ENCODE results near the gene SLC7A14. TPM values are rescaled to one million over a fixed set of nuclear protein-coding genes. Genes with fewer than 3 reads are reported as not detected.

The SLC7A14 gene
- total RNA-seq, 2 experiments from 2014 or later: not detected

DNA sequence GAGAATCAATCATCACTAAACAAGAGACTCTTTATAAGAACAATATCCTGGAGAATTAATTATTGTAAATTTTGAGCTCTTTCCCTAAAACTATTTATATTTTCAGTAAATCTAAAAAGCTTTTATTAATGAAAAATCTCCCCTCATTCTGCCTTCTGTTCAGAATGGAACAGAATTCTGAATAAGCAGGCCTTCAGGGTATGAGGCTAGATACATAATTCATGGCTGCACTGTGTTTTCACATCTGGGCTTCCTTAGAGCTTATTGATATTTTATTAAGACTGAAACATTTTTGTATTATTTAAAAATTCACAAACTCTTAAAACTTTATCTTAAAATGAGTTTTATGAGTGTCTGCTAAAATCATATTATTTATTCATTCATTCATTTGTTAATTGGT, 142.4 kb downstream of the SLC7A14 start:
- Histone ChIP-seq H3K4me2 (ENCODE audit: low read length) (no peak overlapping the region), H3K4me1 (ENCODE audit: insufficient read depth, low read length, poor library complexity, severe bottlenecking) (no peaks in the 10 kb centered on the region), H3K4me3 (ENCODE audit: low read depth, low read length, poor library complexity, severe bottlenecking) (no peak overlapping the region), H3K27ac (ENCODE audit: low read depth, low read length, poor library complexity, severe bottlenecking) (no peak overlapping the region), H3K9me3 (ENCODE audit: low read length) (no peaks in the 10 kb centered on the region), H3K9me2 (ENCODE audit: insufficient read depth, low read length) (no peaks in the 10 kb centered on the region), H4K20me1 (ENCODE audit: insufficient read depth, low read length) (no peaks in the 10 kb centered on the region), H3K79me2 (ENCODE audit: insufficient read depth, low read depth, low read length) (no peaks in the 10 kb centered on the region), H2AFZ (ENCODE audit: low read length) (no peak overlapping the region), H3K36me3 (ENCODE audit: insufficient read depth, low read length) (no peaks in the 10 kb centered on the region)
- no peak for DNase-seq (ENCODE audit: low spot score)
- ChIA-PET POLR2A (interaction anchor here (0.5 to 1.0 kb wide), 4 partner anchors 12 to 130 kb away, joined by 3 read pairs; no protein-coding TSS in a partner anchor), CTCF (ENCODE audit: unreplicated experiment) (no interaction called here)
- TF ChIP-seq, protein P1, sequence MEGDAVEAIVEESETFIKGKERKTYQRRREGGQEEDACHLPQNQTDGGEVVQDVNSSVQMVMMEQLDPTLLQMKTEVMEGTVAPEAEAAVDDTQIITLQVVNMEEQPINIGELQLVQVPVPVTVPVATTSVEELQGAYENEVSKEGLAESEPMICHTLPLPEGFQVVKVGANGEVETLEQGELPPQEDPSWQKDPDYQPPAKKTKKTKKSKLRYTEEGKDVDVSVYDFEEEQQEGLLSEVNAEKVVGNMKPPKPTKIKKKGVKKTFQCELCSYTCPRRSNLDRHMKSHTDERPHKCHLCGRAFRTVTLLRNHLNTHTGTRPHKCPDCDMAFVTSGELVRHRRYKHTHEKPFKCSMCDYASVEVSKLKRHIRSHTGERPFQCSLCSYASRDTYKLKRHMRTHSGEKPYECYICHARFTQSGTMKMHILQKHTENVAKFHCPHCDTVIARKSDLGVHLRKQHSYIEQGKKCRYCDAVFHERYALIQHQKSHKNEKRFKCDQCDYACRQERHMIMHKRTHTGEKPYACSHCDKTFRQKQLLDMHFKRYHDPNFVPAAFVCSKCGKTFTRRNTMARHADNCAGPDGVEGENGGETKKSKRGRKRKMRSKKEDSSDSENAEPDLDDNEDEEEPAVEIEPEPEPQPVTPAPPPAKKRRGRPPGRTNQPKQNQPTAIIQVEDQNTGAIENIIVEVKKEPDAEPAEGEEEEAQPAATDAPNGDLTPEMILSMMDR (conservative IDR thresholded peaks at IDR 0.05; ENCODE audit: low read length): no peak
- TF ChIP-seq EZH2phosphoT487 (IDR thresholded peaks at IDR 0.05; ENCODE audit: borderline replicate concordance, low read depth, low read length): no peak
- intact Hi-C loops (cut with micrococcal nuclease; ENCODE audit: unreplicated experiment): no loop called here
- no TSS peak for BruUV-seq (replicated peaks)

GRCh38 chr3:170442947-170443346, 142.9 kb downstream of the SLC7A14 start:
- no peaks in the 10 kb centered on the region for H4K20me1 ChIP-seq (ENCODE audit: insufficient read depth, low read length)
- no peaks in the 10 kb centered on the region for H3K79me2 ChIP-seq (ENCODE audit: insufficient read depth, low read depth, low read length)
- no peaks in the 10 kb centered on the region for H3K9me2 ChIP-seq (ENCODE audit: insufficient read depth, low read length)
- intact Hi-C loops (cut with micrococcal nuclease; ENCODE audit: unreplicated experiment): no loop called here
- CTCF ChIA-PET (ENCODE audit: unreplicated experiment): no interaction called here
- no peaks in the 10 kb centered on the region for H3K9me3 ChIP-seq (ENCODE audit: low read length)
- POLR2A ChIA-PET: interaction anchor here (0.5 to 0.8 kb wide), 4 partner anchors 36 to 129 kb away, joined by 3 to 7 read pairs (median 3); no protein-coding TSS in a partner anchor
- no peak overlapping the region for H2AFZ ChIP-seq (ENCODE audit: low read length)
- BruUV-seq (replicated peaks): no TSS peak
- TF ChIP-seq EZH2phosphoT487 (IDR thresholded peaks at IDR 0.05; ENCODE audit: borderline replicate concordance, low read depth, low read length): no peak
- TF ChIP-seq, protein P1 (conservative IDR thresholded peaks at IDR 0.05; ENCODE audit: low read length): no peak
- DNase-seq (ENCODE audit: low spot score): no peak
- no peak overlapping the region for H3K4me3 ChIP-seq (ENCODE audit: low read depth, low read length, poor library complexity, severe bottlenecking)
- no peaks in the 10 kb centered on the region for H3K36me3 ChIP-seq (ENCODE audit: insufficient read depth, low read length)
- H3K4me2 ChIP-seq (ENCODE audit: low read length): no peak overlapping the region
- no peak overlapping the region for H3K27ac ChIP-seq (ENCODE audit: low read depth, low read length, poor library complexity, severe bottlenecking)
- no peaks in the 10 kb centered on the region for H3K4me1 ChIP-seq (ENCODE audit: insufficient read depth, low read length, poor library complexity, severe bottlenecking)

- H3K4me2 ChIP-seq (ENCODE audit: low read length): no peak overlapping the region
- TF ChIP-seq, protein P1 (conservative IDR thresholded peaks at IDR 0.05; ENCODE audit: low read length): no peak
- no peak for TF ChIP-seq EZH2phosphoT487 (IDR thresholded peaks at IDR 0.05; ENCODE audit: borderline replicate concordance, low read depth, low read length)
- ChIA-PET POLR2A (no interaction called here), CTCF (ENCODE audit: unreplicated experiment) (no interaction called here)
- no peak overlapping the region for H2AFZ ChIP-seq (ENCODE audit: low read length)
- no peak overlapping the region for H3K27ac ChIP-seq (ENCODE audit: low read depth, low read length, poor library complexity, severe bottlenecking)
- H3K9me2 ChIP-seq (ENCODE audit: insufficient read depth, low read length): no peaks in the 10 kb centered on the region
- H3K4me3 ChIP-seq (ENCODE audit: low read depth, low read length, poor library complexity, severe bottlenecking): no peak overlapping the region
- H3K36me3 ChIP-seq (ENCODE audit: insufficient read depth, low read length): no peaks in the 10 kb centered on the region
- no peaks in the 10 kb centered on the region for H3K9me3 ChIP-seq (ENCODE audit: low read length)
- no TSS peak for BruUV-seq (replicated peaks)
- intact Hi-C loops (cut with micrococcal nuclease; ENCODE audit: unreplicated experiment): no loop called here
- H3K79me2 ChIP-seq (ENCODE audit: insufficient read depth, low read depth, low read length): no peaks in the 10 kb centered on the region
- H4K20me1 ChIP-seq (ENCODE audit: insufficient read depth, low read length): no peaks in the 10 kb centered on the region
- DNase-seq (ENCODE audit: low spot score): no peak
- H3K4me1 ChIP-seq (ENCODE audit: insufficient read depth, low read length, poor library complexity, severe bottlenecking): no peaks in the 10 kb centered on the region
Measured at GRCh38 chr3:170441412-170441811, 144.5 kb downstream of the SLC7A14 start.
